Stimulated activated naive CD4-positive, alpha-beta T cell (primary cell): ENCODE measurements around the gene XKR7.
A peak's percentile ranks its signal among the peaks of the same experiment; 100 is the strongest.
"Not testable (repeated sequence)": the region's sequence is repeated elsewhere in the genome, so short reads cannot be mapped to it uniquely, and the experiment has no call there.

Source experiments
- DNase-seq, 6 experiments: peaks; one replicate each; lab custom pipeline; 2025; lab: John Stamatoyannopoulos, UW

Gene XKR7

DNA sequence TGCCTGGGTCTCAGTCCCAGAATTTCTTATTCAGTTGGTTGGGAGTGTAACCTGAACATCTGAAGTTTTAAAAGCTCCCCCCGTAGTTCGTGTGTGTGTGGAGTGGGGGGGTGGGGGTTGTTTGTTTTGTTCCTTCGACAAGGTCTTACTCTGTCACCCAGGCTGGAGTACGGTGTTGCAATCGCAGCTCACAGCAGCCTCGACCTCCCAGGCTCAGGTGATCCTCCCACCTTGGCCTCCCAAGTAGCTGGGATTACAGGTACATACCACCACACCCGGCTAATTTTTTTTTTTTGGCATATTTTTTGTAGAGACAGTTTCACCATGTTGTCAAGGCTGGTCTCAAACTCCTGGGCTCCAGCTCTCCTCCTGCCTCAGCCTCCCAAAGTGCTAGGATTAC is 45.4 kb downstream of the XKR7 start:
- no peak for DNase-seq

DNA sequence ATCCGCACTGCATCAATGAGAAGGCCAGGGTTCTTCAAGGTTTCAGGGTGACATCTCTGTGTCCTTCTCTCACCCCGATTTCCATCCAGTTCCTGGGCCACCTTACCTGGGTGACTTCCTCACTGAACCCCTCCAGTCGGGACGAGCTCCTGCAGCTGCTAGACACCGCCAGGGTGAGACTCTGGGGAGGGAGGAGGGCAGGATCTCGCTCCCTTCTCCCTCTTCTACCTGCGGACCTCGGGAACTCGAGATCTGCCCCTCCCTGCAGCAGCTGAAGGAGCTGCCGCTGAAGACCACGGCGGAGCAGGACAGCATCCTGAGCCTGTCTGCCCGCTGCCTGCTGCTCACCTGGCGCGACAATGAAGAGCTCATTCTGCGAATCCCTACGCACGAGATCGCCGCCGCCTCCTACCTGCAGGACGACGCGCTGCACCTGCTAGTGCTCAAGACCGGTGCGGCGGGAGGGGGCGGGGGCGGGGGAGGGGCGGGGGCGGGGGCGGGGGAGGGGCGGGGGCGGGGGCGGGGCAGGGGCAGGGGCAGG is 49.8 kb downstream of the XKR7 start:
- DNase-seq = peak in 5 of 6 experiments; percentile 34 to 56 (median 41)

- peak; percentile 26 to 56 (median 44) for DNase-seq
These were observed 50.6 kb downstream of the XKR7 start for GRCh38 chr20:32018269-32019155.

GRCh38 chr20:32019156-32019510 is 51.2 kb downstream of the XKR7 start:
- DNase-seq = peak in 2 of 6 experiments; percentile 3

- DNase-seq = no peak
These were observed 51.9 kb downstream of the XKR7 start for GRCh38 chr20:32019563-32020463.

DNA sequence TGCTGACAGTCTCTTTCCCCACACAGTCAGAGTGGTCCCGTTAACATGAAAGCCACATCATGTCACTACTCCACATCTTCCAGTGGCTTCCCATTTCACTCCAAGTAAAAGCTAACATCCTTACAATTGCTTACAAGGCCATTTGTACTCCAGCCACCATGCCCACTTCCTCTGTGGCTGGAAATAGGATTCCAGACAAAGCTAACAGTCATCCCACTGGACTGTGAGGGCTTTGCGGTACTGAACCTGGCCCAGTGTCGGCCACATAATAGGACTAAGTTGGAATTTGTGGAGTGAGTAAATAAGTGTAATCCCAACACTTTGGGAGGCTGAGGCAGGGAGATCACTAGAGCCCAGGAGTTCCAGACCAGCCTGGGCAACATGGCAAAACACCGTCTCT is 53.1 kb downstream of the XKR7 start:
- no peak for DNase-seq

GRCh38 chr20:32024683-32025295 is 56.8 kb downstream of the XKR7 start:
- no peak for DNase-seq

- DNase-seq = no peak
These were observed 59.7 kb downstream of the XKR7 start for GRCh38 chr20:32027643-32028042.

DNA sequence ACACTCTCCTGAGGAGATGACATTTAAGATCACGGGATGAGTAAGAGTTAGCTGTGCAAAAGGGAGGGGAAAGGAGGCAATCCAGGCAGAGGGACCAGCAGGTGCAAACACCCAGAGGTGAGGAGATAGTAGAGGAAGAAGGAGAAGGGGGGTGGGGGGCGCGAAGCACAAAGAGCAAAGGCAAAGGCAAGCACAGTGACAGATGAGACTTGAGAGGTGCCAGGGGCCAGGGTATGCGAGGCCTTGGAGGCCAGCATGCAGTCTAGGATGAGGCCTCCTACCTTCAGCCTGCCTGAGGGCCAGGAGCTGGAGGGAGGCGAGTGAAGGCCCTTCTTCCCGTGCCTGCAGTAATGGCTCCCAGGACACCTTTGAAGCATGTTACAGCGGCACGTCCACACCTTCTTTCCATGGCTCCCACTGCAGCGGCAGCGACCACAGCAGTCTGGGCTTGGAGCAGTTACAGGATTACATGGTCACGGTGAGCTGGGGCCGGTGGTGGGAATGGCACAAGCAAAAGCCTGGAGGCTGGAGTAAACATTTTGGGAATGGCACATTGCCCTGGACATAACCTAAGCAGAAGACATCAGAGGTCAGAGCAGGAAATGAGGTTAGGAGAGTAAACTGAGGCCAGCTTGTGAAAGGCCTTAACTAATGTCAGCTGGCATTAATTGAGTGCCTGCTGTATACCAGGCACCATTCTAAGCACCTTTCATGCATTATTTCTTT is 60.9 kb downstream of the XKR7 start:
- DNase-seq = no peak

DNA sequence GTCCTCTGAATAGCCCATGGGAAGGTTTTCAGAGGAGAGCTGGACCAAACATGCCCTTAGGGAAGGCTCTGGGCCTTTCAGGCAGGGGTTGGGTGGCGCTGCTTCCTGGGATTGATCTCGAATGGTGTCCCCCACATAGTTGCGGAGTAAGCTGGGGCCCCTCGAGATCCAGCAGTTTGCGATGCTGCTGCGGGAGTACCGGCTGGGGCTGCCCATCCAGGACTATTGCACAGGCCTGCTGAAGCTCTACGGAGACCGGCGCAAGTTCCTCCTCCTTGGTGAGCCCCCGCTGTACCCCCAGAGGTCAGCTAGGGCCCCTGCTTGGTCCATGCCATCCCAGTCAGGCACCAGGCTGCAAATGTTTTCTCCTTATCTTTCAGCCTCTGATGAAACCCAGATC is 61.6 kb downstream of the XKR7 start:
- no peak for DNase-seq

DNA sequence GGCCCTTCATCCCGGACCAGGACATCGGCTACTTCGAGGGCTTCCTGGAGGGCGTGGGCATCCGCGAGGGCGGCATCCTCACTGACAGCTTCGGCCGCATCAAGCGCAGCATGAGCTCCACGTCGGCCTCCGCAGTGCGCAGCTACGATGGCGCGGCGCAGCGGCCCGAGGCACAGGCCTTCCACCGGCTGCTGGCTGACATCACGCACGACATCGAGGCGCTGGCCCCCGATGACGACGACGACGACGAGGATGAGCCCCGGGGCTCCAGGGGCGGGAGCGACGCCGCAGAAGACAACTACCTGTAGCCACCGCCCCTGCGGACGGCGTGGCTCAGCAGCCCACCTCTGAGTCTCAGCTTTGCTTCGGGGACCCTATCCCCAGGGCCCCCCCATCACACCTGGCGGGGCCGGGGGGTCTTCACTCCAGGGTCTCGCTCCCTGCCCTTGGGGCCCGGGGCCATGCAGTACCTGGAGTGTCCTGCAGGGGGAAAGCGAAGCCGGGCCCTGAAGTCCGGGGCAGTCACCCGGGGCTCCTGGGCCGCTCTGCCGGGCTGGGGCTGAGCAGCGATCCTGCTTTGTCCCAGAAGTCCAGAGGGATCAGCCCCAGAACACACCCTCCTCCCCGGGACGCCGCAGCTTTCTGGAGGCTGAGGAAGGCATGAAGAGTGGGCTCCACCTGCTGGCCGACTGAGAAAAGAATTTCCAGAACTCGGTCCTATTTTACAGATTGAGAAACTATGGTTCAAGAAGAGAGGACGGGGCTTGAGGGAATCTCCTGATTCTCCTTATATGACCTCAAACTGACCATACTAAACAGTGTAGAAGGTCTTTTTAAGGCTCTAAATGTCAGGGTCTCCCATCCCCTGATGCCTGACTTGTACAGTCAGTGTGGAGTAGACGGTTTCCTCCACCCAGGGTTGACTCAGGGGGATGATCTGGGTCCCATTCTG is 63.3 kb downstream of the XKR7 start:
- DNase-seq = peak; percentile 9 to 80 (median 36)

- DNase-seq = no peak
These were observed 65.4 kb downstream of the XKR7 start for GRCh38 chr20:32033316-32033715.

GRCh38 chr20:32033721-32034120 is 65.8 kb downstream of the XKR7 start:
- not testable (repeated sequence) for DNase-seq

DNA sequence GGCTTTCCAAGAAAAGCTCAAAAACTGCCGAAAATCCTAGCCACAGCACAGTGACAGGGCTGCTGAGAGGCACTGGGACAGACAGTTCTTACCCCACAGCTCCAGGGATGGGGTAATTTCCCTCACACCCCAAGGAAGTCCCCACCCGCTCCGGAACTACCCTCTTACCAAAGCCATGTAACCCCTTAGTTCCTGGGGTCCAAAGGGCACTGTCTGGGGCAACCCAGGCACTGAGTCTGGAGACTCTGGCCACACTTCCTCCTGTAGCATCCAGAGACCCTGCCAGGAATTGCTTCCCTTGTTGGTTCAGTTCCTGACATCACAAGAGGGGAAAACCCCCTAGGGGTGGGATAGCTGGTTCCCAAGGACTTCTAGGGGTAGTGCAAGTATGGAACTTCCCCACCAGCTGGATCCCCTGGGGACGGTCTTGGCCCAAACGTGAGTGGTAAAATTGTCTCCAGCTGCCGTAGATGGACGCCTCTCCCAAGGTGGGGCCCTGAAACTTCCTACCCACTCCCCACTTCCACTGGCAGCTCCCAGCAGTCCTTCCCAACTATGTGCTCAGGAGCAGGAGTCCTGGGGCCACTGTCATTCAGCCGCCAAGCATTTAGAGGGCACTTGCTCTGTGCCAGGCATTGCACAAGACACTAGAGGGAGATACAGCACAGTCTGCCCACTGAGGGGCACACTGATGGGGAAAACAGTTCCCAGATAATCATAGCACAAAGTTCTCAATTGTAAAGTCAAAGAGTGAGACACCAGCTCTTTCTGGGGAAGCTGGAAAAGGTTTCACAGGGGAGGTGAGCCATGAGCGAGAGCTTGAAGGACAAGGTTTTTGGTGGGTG is 66.9 kb downstream of the XKR7 start:
- DNase-seq = no peak

- no peak for DNase-seq
These were observed 67.5 kb downstream of the XKR7 start for GRCh38 chr20:32035426-32035779.

GRCh38 chr20:32036252-32036651 is 68.3 kb downstream of the XKR7 start:
- DNase-seq = no peak

GRCh38 chr20:32036716-32037485 is 69.0 kb downstream of the XKR7 start:
- no peak for DNase-seq

DNA sequence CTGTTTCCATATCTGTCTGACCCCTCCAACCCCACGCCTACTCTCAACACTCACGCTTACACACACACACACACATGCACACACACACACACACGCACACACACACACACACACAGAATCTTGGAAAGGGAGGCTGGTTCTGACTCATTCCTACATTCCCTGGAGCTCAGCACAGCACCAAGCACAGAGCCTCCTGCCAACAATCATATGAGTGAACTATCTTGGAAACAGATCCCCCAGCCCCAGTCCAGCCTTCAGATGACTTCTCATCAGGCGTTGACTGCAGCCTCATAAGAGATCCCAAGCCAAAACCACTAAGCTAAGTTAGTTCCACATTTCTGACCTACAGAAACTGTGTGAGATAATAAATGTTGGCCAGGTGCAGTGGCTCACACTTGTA is 70.0 kb downstream of the XKR7 start:
- DNase-seq = no peak
